ENCODE data around the gene NUBP2. TPM values are rescaled to one million over a fixed set of nuclear protein-coding genes. Genes with fewer than 3 reads are reported as not detected.
A peak's percentile ranks its signal among the peaks of the same experiment; 100 is the strongest.

Gene NUBP2
- total RNA-seq, 1 experiment from 2014 or later = 76.6 TPM

GRCh38 chr16:1771188-1771863 is 11.4 kb upstream of the NUBP2 start, which contains the start of gene NME3:
Gene NME3 (minus strand): TSS chr16:1771543. CDS start chr16:1771534, 9 bp downstream.
- peak within 1 kb of the TSS; percentile 98 for H3K27ac ChIP-seq (ENCODE audit: low read depth, low read length, poor library complexity, severe bottlenecking)
- no peaks in the 10 kb centered on the region for H3K27me3 ChIP-seq (replicated peaks; ENCODE audit: insufficient read depth, low read depth, low read length, poor library complexity)
- ChIA-PET POLR2A (ENCODE audit: low non-redundant PET) (interaction anchor here (0.8 kb wide), 1 partner anchor 11 kb away, joined by 9 read pairs; the partner anchor contains the start of gene NUBP2), CTCF (interaction anchor here (0.6 kb wide), 1 partner anchor 42 kb away, joined by 3 read pairs; no protein-coding TSS in a partner anchor)
- H3K4me1 ChIP-seq (ENCODE audit: insufficient read depth, low read length, poor library complexity, severe bottlenecking) = peaks cover 4% of the 10 kb centered on the region
- peak within 1 kb of the TSS; percentile 63 for H3K4me3 ChIP-seq (ENCODE audit: low read depth, low read length, poor library complexity, severe bottlenecking)
- no peaks in the 10 kb centered on the region for H3K9me3 ChIP-seq (ENCODE audit: low read depth, low read length, poor library complexity, severe bottlenecking)
- DNase-seq (ENCODE audit: low spot score) = peak; percentile 71
- no TSS peak for BruUV-seq (replicated peaks)
- peaks cover 15% of the 10 kb centered on the region for H3K36me3 ChIP-seq (ENCODE audit: insufficient read depth, low read length, poor library complexity, severe bottlenecking)
- no peak for TF ChIP-seq CTCF (conservative IDR thresholded peaks at IDR 0.05; ENCODE audit: low read depth, low read length)
- no peak for TF ChIP-seq EZH2 (IDR thresholded peaks at IDR 0.05; ENCODE audit: borderline replicate concordance, low read depth, low read length, poor library complexity, severe bottlenecking)
- intact Hi-C loops (cut with micrococcal nuclease; ENCODE audit: unreplicated experiment) = loop anchor here (10.0 kb wide), 1 partner anchor 53 kb away; the partner anchor contains the start of genes FAHD1 and HAGH

- ChIA-PET POLR2A (ENCODE audit: low non-redundant PET) (interaction anchor here (0.8 kb wide), 1 partner anchor 11 kb away, joined by 9 read pairs; the partner anchor contains the start of gene NUBP2), CTCF (interaction anchor here (0.6 kb wide), 1 partner anchor 41 kb away, joined by 3 read pairs; no protein-coding TSS in a partner anchor)
- Histone ChIP-seq H3K4me1 (ENCODE audit: insufficient read depth, low read length, poor library complexity, severe bottlenecking) (peaks cover 4% of the 10 kb centered on the region), H3K4me3 (ENCODE audit: low read depth, low read length, poor library complexity, severe bottlenecking) (peak overlapping the region; percentile 63), H3K9me3 (ENCODE audit: low read depth, low read length, poor library complexity, severe bottlenecking) (no peaks in the 10 kb centered on the region), H3K36me3 (ENCODE audit: insufficient read depth, low read length, poor library complexity, severe bottlenecking) (peaks cover 15% of the 10 kb centered on the region), H3K27me3 (replicated peaks; ENCODE audit: insufficient read depth, low read depth, low read length, poor library complexity) (no peaks in the 10 kb centered on the region), H3K27ac (ENCODE audit: low read depth, low read length, poor library complexity, severe bottlenecking) (peak overlapping the region; percentile 98)
- no peak for TF ChIP-seq CTCF (conservative IDR thresholded peaks at IDR 0.05; ENCODE audit: low read depth, low read length)
- no peak for TF ChIP-seq EZH2 (IDR thresholded peaks at IDR 0.05; ENCODE audit: borderline replicate concordance, low read depth, low read length, poor library complexity, severe bottlenecking)
- intact Hi-C loops (cut with micrococcal nuclease; ENCODE audit: unreplicated experiment) = loop anchor here (10.0 kb wide), 1 partner anchor 53 kb away; the partner anchor contains the start of genes FAHD1 and HAGH
- DNase-seq (ENCODE audit: low spot score) = peak; percentile 65
- BruUV-seq (replicated peaks) = TSS peak; percentile 95
Measured at GRCh38 chr16:1771864-1772361, 10.8 kb upstream of the NUBP2 start.

- Histone ChIP-seq H3K36me3 (ENCODE audit: insufficient read depth, low read length, poor library complexity, severe bottlenecking) (peaks cover 15% of the 10 kb centered on the region), H3K4me1 (ENCODE audit: insufficient read depth, low read length, poor library complexity, severe bottlenecking) (peaks cover 4% of the 10 kb centered on the region), H3K27me3 (replicated peaks; ENCODE audit: insufficient read depth, low read depth, low read length, poor library complexity) (no peaks in the 10 kb centered on the region), H3K27ac (ENCODE audit: low read depth, low read length, poor library complexity, severe bottlenecking) (peak within 1 kb of the TSS; percentile 98), H3K9me3 (ENCODE audit: low read depth, low read length, poor library complexity, severe bottlenecking) (no peaks in the 10 kb centered on the region), H3K4me3 (ENCODE audit: low read depth, low read length, poor library complexity, severe bottlenecking) (peak within 1 kb of the TSS; percentile 63)
- TF ChIP-seq CTCF (conservative IDR thresholded peaks at IDR 0.05; ENCODE audit: low read depth, low read length) (no peak), EZH2 (IDR thresholded peaks at IDR 0.05; ENCODE audit: borderline replicate concordance, low read depth, low read length, poor library complexity, severe bottlenecking) (no peak)
- intact Hi-C loops (cut with micrococcal nuclease; ENCODE audit: unreplicated experiment) = loop anchor here (10.0 kb wide), 1 partner anchor 52 kb away; the partner anchor contains the start of genes FAHD1 and HAGH
- ChIA-PET POLR2A (ENCODE audit: low non-redundant PET) (interaction anchor here (0.8 kb wide), 1 partner anchor 10 kb away, joined by 9 read pairs; the partner anchor contains the start of gene NUBP2), CTCF (interaction anchor here (0.7 to 1.4 kb wide), 3 partner anchors 10 to 67 kb away, joined by 3 to 5 read pairs (median 3); partner anchors contain the start of genes MAPK8IP3, NUBP2 and SPSB3)
- no peak for DNase-seq (ENCODE audit: low spot score)
- no TSS peak for BruUV-seq (replicated peaks)
Measured at GRCh38 chr16:1772362-1772907, 10.3 kb upstream of the NUBP2 start, which contains the start of gene EME2. Gene EME2 (plus strand): TSS chr16:1772810. CDS start chr16:1773228, 418 bp downstream.
